ENCODE results near the gene ESD. TPM values are rescaled to one million over a fixed set of nuclear protein-coding genes. Genes with fewer than 3 reads are reported as not detected.

ESD gene
- total RNA-seq, 1 experiment from 2014 or later = 78.8 TPM

GRCh38 chr13:46753137-46753536 is 43.8 kb downstream of the ESD start:
- Histone ChIP-seq H3K23me2 (ENCODE audit: insufficient read length, low read depth, low read length, poor library complexity, severe bottlenecking) (no peaks in the 10 kb centered on the region), H3K18ac (ENCODE audit: insufficient read length, low read depth, low read length) (no peak overlapping the region), H3K79me1 (ENCODE audit: insufficient read depth, low read depth, low read length, poor library complexity, severe bottlenecking) (no peaks in the 10 kb centered on the region), H4K5ac (ENCODE audit: insufficient read length, low read depth, low read length) (no peak overlapping the region), H3K56ac (ENCODE audit: insufficient read length, low read depth, low read length) (no peak overlapping the region), H3K9me3 (ENCODE audit: control insufficient read depth, low read depth, low read length) (no peaks in the 10 kb centered on the region), H3K4ac (ENCODE audit: low read depth, low read length) (no peak overlapping the region), H2BK20ac (ENCODE audit: low read depth, low read length, poor library complexity, severe bottlenecking) (no peak overlapping the region), H4K8ac (replicated peaks; ENCODE audit: insufficient read length, low read depth, low read length) (no peak overlapping the region), H3K23ac (ENCODE audit: insufficient read length, low read depth, low read length) (no peak overlapping the region), H4K20me1 (ENCODE audit: control insufficient read depth, insufficient read depth, insufficient read length) (no peaks in the 10 kb centered on the region), H2AK5ac (ENCODE audit: insufficient read length, low read length) (no peak overlapping the region), H2BK15ac (ENCODE audit: low read depth, low read length) (no peak overlapping the region), H2BK12ac (ENCODE audit: insufficient read length, low read depth, low read length) (no peak overlapping the region), H3K27ac (ENCODE audit: insufficient read length, low read depth, low read length) (no peak overlapping the region), H2BK5ac (ENCODE audit: insufficient read length, low read length) (no peak overlapping the region), H3T11ph (ENCODE audit: low read length) (no peak overlapping the region), H2BK120ac (ENCODE audit: low read depth, low read length, poor library complexity, severe bottlenecking) (no peak overlapping the region), H3K4me1 (ENCODE audit: insufficient read depth, low read length) (no peaks in the 10 kb centered on the region), H3K14ac (ENCODE audit: insufficient read depth, low read length) (no peak overlapping the region), H3K4me2 (ENCODE audit: insufficient read depth, insufficient read length, low read length) (no peak overlapping the region), H2AFZ (ENCODE audit: low read length) (no peak overlapping the region), H4K91ac (ENCODE audit: insufficient read length, low read depth, low read length) (no peak overlapping the region), H3K79me2 (ENCODE audit: insufficient read depth, low read length) (no peaks in the 10 kb centered on the region), H3K9ac (ENCODE audit: extremely low read depth, insufficient read length, low read length) (no peak overlapping the region), H3K27me3 (ENCODE audit: insufficient read depth, low read length) (no peaks in the 10 kb centered on the region)
- H3K36me3 Mint-ChIP-seq (ENCODE audit: insufficient read depth in 1 of 3, low read depth in 3 of 3) = peaks cover 0 to 4% (median 0%) of the 10 kb centered on the region in 3 experiments; a peak in 3 of 7 replicates
- peaks cover 8 to 12% of the 10 kb centered on the region in 2 experiments for H3K4me1 Mint-ChIP-seq
- no peak overlapping the region for H3K4me3 Mint-ChIP-seq
- DNase-seq = no peak
- H3K9me3 Mint-ChIP-seq = no peaks in the 10 kb centered on the region
- WGBS (ENCODE audit: extremely low coverage, insufficient read length, low lambda C conversion rate) = no CpG with 5 or more reads among the region's 5 CpGs
- H3K27me3 Mint-ChIP-seq (ENCODE audit: low read depth) = no peaks in the 10 kb centered on the region
- no peak overlapping the region for H3K27ac Mint-ChIP-seq
- no peak for TF ChIP-seq CTCF (conservative IDR thresholded peaks at IDR 0.05)
